Suppressor macrophage treated with lipopolysaccharide for 1 hour (primary cell): Measurements from ENCODE around the gene AHSA1.
A peak's percentile ranks its signal among the peaks of the same experiment; 100 is the strongest.
"Not testable (repeated sequence)": the region's sequence is repeated elsewhere in the genome, so short reads cannot be mapped to it uniquely, and the experiment has no call there.

Experiments
- DNase-seq, 3 donors: peaks; one replicate each; pipeline ENCODE4 v3.0.0-alpha.2; 2020 to 2022

Gene AHSA1

DNA sequence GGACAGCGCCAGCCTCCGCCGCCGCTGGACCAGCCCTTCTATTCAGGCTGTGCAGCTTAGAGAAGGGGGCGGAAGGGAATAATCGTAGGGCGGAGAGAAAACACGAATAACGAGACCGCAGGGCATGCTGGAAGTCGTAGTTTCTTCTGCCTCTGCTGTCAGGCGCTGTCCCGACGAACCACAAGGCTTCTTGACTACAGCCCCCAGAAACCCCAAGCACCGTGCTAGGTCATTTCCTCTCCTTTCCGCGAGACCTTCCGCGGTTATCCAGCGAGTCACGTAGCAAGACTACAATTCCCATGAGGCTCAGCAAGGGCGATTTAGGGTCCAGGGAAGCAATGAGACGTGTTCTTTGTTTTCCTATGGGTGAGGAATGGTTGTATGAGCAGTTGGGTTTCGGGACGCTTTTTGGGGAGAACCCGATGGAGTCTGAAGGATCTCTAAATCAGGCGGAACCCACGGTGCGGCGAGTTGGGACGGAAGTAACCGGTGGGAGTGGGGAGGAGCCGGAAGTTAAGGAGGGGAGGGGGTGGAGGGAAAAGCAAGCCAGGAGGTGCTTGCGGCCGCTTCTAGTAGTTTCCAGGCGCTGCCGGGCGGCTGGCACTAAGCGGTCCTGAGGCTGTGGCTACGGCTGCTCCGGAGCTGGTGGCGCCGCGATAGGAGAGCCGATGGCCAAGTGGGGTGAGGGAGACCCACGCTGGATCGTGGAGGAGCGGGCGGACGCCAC is at the start of gene AHSA1, which contains the start of gene VIPAS39:
Gene AHSA1 (plus strand): TSS at position 572 of the 727 bp plus-strand sequence. CDS start 97 bp downstream, at position 669.
Gene VIPAS39 (minus strand): TSS at position 80 of the 727 bp plus-strand sequence. CDS start 3,499 bp downstream, outside the sequence.
- peak; percentile 97 to 99 (median 98) for DNase-seq

DNA sequence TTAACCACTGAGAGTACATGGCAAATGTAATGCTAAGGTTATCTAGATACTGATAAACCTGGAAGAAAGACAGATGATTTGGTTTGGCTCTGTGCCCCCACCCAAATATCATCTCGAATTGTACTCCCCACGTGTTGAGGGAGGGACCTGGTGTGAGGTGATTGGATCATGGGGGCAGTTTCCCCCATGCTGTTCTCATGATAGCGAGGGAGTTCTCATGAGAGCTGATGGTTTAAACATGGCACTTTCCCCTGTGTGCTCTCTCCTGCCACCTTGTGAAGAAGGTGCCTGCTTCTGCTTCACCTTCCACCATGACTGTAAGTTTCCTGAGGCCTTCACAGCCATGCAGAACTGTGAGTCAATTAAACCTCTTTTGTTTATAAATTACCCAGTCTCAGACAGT is 48.8 kb upstream of the AHSA1 start:
- DNase-seq: no peak

- DNase-seq: not testable (repeated sequence)
Observed at GRCh38 chr14:77415403-77416030, 42.4 kb upstream of the AHSA1 start.

DNA sequence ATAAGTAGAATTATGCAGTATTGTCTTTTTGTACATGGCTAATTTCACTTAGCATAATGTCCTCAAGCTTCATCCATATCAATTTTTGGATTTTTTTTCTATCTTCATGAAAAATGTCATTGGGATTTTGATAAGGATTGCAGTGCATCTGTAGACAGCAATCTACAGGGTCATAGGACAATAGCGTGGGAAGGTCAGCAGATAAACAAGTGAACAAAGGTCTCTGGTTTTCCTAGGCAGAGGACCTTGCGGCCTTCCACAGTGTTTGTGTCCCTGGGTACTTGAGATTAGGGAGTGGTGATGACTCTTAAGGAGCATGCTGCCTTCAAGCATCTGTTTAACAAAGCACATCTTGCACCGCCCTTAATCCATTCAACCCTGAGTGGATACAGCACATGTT is 41.8 kb upstream of the AHSA1 start:
- not testable (repeated sequence) for DNase-seq

GRCh38 chr14:77416836-77417235 is 41.1 kb upstream of the AHSA1 start:
- peak in 2 of 3 donors; percentile 31 to 32 for DNase-seq

DNA sequence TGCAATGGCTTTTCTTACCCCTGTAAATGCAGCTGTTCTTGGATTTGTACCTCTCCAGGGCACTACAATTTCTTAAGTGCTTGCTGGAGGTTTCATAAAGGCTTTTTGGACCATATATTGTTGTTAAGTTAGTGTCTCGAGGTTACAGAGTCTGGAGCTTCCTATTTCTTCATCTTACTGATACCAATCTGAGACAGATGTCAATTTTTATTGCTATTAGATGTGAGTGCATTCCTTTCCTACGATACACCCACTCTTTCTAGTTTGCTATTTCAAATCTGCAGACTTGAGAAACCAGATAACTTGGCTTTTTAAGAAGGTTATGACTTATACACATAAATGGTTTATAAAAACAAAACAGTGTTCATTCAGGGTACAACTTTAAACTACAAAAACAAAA is 36.7 kb upstream of the AHSA1 start:
- DNase-seq: no peak

DNA sequence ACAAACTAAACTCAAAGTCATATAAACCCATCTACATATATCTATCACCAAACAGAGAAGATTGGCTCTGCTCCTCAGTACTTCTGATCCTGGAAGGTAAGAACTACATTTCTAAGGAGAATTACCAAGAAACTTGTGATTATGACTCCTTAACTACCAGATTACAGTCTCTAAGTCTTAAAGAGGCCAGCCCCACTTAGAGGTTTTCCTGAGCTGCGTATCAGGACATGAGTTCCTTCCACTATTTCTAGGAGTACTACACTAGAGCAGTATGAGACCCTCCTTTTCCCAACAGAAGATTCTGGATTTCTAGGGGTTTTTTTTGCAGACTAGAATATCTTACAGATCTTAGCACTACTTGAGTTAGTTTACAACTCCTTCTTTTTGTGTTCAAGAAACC is 34.5 kb upstream of the AHSA1 start, which contains the start of gene NOXRED1:
Gene NOXRED1 (minus strand): TSS at position 101 of the 400 bp plus-strand sequence. CDS start 634 bp downstream, outside the sequence.
- no peak for DNase-seq

GRCh38 chr14:77424862-77425261 is 33.0 kb upstream of the AHSA1 start:
- no peak for DNase-seq

- DNase-seq: no peak
Observed at GRCh38 chr14:77426396-77426795, 31.5 kb upstream of the AHSA1 start.

GRCh38 chr14:77436042-77436441 is 21.9 kb upstream of the AHSA1 start:
- DNase-seq: no peak

- no peak for DNase-seq
Observed at GRCh38 chr14:77438596-77438995, 19.3 kb upstream of the AHSA1 start.

DNA sequence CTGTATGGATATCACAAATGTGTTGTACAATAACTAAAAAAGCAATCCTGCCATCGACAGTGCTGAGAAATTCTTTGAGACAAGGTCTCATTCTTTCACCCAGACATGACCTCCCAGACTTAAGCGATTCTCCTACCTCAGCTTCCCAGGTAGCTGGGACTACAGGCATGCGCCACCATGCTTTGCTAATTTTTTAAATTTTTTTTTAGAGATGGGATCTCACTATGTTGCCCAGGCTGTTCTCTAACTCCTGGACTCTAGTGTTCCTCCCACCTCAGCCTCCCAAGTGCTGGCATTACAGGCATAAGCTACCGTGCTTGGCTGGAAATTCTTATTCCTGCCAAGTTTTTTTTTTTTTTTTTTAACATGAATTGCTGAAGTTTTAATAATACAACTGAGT is 18.0 kb upstream of the AHSA1 start:
- DNase-seq: no peak

DNA sequence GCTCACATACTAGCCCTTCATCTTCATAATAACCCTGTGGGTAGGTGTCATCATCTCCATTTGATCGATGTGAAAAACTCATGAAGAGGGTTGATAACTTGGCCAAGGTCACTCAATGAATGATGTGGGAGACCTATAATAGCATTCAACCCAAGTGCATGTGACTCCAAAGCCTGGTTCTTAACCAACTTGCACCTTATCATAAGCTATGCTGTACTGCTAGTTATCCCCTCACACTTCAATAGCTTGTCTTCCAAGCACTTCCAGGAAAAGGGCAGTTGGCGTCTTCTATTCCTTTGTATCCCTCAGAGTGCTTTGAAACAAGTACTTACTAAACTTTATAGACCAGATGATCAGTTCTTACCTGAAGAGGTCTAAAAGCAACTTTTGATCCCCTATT is 15.7 kb upstream of the AHSA1 start:
- DNase-seq: no peak

GRCh38 chr14:77455966-77456640 is 1.8 kb upstream of the AHSA1 start:
- no peak for DNase-seq

DNA sequence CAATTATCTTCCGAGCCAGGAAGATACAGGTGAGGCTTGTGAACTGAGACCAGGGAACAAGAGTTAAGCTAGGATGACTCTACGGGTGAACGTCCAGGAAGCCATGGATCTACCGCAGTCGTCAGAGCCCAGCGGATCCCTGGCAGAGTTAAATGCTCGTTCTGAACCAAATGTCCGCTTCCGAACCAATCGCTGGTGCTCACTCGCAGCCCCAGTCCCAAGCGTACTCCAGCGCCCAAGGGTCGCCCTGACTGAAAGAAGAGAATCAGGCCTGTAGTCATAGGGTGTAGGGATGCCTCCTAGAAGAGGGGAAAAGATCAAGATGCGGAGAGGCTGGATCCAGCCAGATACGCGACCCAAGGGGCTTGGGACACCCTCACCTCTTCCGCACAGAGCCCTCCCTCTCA is 775 bp upstream of the AHSA1 start:
- DNase-seq: peak in 1 of 3 donors; percentile 32

GRCh38 chr14:77458249-77458950 is 507 bp downstream of the AHSA1 start:
- DNase-seq: peak; percentile 26 to 42 (median 40)

DNA sequence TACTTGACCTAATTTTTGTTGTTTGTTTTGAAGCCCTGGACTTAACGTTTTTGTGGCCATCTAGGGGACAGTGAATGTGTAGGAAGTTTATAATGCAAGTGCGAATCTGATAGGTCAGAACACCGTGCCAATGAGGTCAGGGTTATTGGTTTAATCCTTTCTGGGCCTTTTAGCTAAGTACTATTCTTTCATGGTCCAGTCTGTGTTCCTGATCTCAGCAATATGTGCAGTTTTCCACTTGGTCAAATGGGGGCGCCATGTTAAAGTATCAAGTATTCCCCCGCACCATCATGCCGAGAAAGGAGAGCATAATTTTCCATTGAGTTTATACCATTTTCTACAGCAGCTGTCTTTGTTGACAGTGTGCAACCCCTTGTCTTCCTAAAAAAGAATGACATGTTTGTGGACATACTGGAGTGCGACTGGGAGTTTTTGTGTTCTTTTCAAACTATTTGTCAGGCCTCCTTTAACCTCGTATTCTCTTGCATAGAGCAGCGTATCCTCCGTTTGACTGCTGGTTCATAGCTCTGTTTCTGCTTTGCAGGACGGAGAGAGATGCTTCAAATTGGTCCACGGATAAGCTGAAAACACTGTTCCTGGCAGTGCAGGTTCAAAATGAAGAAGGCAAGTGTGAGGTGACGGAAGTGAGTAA is 1.3 kb downstream of the AHSA1 start:
- peak; percentile 79 to 86 (median 83) for DNase-seq

GRCh38 chr14:77467801-77468200 is 9.9 kb downstream of the AHSA1 start:
- no peak for DNase-seq

DNA sequence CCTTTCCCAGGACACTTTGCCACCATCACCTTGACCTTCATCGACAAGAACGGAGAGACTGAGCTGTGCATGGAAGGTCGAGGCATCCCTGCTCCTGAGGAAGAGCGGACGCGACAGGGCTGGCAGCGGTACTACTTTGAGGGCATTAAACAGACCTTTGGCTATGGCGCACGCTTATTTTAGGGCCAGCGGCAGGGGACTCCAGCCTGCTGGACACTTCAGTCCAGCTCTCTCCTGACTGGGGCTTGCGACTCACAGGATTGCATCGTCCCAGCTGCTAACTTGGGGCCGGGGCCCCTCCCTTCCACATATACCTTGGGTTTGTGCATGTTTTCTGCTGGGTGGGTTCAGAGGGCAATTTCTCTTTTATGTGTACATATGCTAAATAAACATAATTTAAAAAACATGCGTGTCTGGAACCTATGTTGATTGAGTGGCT is 11.2 kb downstream of the AHSA1 start:
- DNase-seq: no peak

DNA sequence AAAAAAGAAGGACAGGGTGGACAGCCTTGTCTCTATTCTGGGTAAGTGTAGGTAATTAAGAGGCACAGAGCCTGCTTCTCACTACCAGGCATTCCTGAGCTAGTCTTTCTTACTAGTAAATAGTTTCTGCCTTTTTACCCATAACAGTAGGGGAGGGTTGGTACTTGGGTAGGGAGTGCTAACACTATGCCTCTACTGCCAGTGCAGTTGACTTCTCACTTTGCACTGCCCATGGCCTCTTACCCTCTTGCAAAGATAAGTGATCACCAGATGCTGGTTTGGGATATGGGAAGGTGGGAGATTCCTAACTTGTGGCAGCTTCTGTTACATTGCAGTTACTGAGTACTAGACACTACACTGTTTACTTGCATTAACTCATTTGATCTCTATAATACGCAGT is 11.6 kb downstream of the AHSA1 start:
- DNase-seq: no peak

- DNase-seq: no peak
Observed at GRCh38 chr14:77470224-77470870, 12.5 kb downstream of the AHSA1 start.

DNA sequence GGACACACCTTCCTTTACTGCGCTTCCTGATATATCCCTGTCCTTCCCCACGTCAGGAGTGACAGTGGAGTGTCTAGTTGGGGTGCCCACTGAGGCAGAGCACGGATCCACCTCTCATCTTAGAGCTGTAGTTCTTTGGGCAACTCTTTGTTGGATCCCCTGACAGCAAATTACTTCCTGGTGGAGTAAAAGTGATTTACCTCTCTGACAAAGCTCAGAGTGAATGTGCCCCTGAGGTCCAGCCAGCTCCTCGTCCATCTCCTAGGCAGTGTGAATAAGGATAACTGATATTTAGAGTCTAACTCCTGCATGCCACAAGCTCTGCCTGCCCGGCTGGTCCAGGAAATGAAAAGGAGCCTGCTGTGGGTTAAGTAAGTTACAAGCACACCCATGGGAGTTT is 16.0 kb downstream of the AHSA1 start:
- no peak for DNase-seq
